GM18861 (cell line): ENCODE data around the gene OTOGL.
"Not testable (repeated sequence)": the region's sequence is repeated elsewhere in the genome, so short reads cannot be mapped to it uniquely, and the experiment has no call there.

Experiments used
- ATAC-seq: cut with Tn5 transposase; IDR thresholded peaks from one replicate; pipeline ENCODE4 v1.9.1; 2021; ENCODE audit not compliant: unreplicated experiment

OTOGL gene

DNA sequence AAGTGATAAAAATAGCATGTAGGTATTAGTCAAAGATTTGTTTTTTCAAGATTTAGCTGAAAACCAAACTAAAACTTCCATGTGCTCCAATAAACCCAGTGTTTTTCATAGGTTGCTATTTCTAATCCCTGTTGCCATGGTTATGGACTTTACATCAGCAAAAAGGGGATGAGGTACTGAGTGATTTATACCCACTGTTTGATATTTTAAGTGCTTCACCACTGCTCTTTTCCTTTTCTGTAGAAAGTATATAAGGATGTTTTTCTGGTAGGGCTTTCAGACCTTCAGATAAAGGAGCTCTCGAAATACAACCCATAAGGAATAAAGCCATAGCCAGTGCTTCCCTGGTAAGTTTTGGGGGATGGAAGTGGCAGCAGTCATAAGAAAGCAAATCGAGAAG lies at the start of gene OTOGL:
Gene OTOGL (plus strand): TSS at position 279 of the 400 bp plus-strand sequence. CDS start 109,895 bp downstream, outside the sequence.
- no peak for ATAC-seq

- no peak for ATAC-seq
Observed at GRCh38 chr12:80050236-80050635, 49.1 kb upstream of the OTOGL start.

DNA sequence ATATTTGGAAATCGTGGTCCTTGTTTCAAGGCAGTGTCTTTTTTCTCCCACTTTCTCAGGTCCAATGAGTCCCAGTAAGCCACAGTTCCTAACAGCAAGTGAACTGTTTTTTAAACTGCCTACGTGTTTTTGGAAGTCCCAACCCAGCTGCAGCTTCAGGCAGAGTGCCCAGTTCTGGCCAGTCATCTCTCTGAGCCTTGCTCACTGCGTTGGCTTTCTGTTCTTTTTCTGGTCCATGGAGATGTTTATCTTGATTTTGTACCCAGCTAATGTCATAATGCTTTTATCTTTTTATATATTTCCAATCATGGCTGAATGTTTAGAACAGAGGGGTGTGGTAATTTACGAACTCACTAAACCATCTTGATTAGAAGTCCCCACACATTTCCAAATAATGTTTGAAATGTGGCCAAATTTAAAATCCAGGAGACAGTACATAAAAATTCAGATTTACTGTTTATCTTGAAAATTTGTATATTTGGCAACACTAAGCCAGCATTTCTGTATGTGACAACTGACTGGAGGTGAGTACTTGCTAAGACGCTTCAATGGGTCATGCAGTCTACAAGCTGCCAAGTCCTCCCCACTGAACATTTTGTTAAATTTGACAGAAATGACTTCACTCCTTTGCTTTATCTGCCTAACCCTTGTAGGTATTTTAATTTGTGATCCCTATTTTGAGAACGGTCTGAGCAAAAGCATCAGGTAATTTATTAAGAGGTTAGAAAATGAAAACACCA lies 46.1 kb upstream of the OTOGL start:
- no peak for ATAC-seq

- no peak for ATAC-seq
Observed at GRCh38 chr12:80056232-80056631, 43.1 kb upstream of the OTOGL start.

DNA sequence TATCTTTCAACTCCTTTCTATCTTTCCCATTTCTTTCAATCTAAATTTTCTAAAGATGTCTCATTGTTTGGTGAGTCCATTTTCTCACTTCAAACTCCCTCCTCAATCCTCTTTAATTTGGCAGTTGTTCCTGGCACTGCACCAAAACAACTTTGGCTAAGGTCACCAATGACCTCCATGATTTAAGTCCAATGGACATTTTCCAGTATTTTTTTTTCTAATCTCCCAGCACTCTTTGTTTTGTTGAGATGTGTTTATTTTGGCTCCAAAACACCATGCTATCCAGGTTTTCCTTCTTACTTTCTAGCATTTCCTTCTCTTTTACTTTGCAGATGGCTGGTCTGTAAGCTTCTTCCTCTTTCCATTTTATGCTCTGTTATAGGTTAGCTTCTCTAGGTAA lies 42.5 kb upstream of the OTOGL start:
- ATAC-seq: no peak

- no peak for ATAC-seq
Observed at GRCh38 chr12:80058586-80058985, 40.8 kb upstream of the OTOGL start.

GRCh38 chr12:80059102-80059501 lies 40.2 kb upstream of the OTOGL start:
- ATAC-seq: no peak

- ATAC-seq: no peak
Observed at GRCh38 chr12:80059875-80060274, 39.5 kb upstream of the OTOGL start.

GRCh38 chr12:80064269-80064668 lies 35.1 kb upstream of the OTOGL start:
- no peak for ATAC-seq

GRCh38 chr12:80064951-80065350 lies 34.4 kb upstream of the OTOGL start:
- ATAC-seq: no peak

DNA sequence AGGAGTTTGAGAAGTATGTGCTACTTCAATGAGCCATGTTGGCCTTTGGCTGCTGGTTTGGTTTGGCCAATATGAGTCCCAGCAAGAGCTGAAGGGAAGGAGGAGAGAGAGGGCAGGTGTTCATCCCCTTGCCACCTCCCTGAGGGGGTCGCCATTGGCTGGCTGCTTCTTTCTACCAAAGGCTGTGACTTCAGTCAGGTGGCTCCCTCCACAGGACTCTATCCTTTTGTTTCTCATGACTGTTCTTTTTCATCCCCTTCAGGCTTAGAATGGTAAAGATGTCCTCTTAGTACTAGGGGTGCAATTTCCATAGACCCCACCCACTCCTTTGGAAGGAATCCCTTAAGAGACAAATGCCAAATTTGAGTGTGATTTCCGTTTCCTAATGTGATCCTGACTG lies 31.2 kb upstream of the OTOGL start:
- ATAC-seq: no peak

GRCh38 chr12:80083892-80084614 lies 15.3 kb upstream of the OTOGL start:
- ATAC-seq: not testable (repeated sequence)

DNA sequence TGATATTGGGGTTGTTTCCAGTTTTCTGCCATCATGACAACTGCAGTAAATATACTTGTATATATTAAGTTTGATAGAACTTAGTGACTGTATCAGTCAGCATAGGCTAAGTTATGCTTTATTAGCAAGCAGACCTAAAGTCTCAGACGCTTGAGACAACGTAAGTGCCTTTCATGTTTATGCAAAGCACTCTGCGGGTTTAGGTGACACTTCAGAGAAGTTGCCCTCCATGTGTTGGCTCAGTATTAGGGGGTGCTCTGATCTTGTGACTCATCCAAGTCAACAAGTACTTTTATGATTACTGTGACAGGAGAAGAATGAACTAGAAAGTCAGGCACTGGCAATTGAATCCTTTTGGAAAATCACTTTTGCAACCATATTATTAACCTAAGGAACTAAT lies 13.3 kb upstream of the OTOGL start:
- ATAC-seq: no peak

GRCh38 chr12:80087486-80088213 lies 11.7 kb upstream of the OTOGL start:
- no peak for ATAC-seq

DNA sequence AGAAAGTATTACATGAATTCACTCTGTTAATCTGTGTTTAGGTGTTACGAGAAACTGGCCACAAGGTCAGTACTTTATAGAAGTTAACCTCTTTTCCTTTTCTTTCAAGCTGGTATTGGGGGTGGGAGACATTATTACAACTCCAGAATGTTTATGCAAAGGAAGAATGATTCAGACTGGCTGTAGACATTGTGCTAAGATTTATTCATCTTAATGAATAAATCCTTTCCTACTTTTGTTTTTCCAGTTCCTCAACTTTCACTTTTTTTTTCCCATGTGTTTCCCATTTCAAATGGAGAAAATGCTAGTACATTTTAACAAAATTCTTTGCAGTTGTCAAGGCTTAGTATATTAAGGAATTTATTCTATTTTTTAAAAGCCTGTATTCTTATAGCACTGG lies 1.3 kb downstream of the OTOGL start:
- ATAC-seq: no peak

GRCh38 chr12:80101126-80101525 lies 1.8 kb downstream of the OTOGL start:
- ATAC-seq: no peak

DNA sequence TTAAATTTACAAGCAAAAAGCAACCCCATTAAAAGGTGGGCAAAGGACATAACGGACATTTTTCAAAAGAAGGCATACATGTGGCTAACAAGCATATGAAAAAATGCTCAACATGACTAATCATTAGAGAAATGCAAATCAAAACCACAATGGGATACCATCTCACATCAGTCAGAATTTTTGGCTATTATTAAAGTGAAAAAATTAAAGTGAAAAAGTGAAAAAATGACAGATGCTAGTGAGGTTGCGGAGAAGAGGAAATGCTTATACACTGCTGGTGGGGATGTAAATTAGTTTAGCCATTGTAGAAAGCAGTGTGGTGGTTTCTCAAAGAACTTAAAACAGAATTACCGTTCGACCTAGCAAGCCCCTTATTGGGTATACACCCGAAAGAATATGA lies 7.9 kb downstream of the OTOGL start:
- no peak for ATAC-seq

- ATAC-seq: no peak
Observed at GRCh38 chr12:80116735-80117134, 17.4 kb downstream of the OTOGL start.

DNA sequence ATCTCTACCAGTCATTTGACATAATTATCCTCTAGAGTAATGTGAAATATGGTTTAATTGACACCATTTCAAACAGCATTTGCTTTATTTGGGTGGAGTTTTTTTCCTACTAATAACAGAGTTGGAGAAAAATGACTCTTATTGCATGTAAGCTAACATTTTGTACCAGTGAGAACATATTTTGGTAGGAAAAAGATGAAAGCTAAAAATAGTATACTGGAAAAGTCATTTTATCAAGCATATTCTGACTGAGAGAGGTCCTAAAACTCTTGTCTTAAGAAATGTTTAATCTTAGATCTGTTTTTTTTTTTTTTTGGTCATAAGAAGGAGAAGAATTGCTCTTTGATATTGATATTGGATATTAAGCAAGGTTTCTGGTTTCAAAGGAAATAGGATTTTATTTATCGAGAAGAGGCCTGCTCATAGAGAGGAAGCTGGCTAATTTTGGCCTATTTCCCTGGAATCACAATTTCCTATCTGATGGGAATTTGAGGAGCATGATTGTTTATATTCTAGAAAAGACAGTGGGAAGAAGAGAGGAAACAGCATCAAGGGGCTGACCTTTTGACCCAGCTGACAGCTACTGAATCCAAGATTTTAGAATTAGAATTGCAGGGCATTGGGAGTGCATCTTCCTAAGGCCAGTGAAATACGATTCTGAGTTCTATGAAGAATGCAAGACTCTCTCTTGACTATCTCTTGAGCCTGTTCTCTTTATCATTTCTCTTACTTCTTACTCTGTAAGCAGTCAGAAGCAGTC lies 19.4 kb downstream of the OTOGL start:
- ATAC-seq: no peak

DNA sequence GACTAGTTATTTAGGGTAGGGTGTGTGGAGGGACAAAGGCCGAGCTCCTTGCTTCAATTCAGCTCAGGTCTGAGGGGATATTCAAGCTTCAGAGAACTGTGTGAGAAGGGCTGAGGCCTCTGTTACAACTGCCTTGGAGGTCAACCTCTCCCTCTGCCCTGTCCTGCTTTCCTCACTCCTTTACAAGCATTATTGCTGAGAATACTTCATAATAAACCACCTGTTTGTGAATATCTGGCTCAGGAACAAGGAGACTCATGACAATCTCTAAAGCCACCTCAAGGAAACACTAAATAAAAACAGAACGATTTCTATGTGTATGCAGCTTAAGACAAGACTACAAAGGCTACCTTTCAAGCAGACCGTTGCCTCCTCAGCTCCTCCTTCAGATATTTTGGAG lies 21.7 kb downstream of the OTOGL start:
- no peak for ATAC-seq

GRCh38 chr12:80121661-80122060 lies 22.3 kb downstream of the OTOGL start:
- no peak for ATAC-seq
